GM12878 (cell line): ENCODE measurements around the gene CNPY1. TPM values are rescaled to one million over a fixed set of nuclear protein-coding genes. Genes with fewer than 3 reads are reported as not detected.

Experiments
- ATAC-seq: fragments of 200-7000 bp; cut with Tn5 transposase; 3 replicates; pipeline ENCODE4 v1.9.1; 2020; ENCODE audit warnings: mild to moderate bottlenecking, moderate library complexity
- BruUV-seq: library from RNA; stranded (reverse); fragments of 400-500 nt; replicated peaks from 2 replicates; lab custom pipeline; 2021; lab: Mats Ljungman, UMichigan
- CTCF ChIA-PET: fragments of 300-600 bp; sonication (Branson Sonifier 250); formaldehyde crosslinking; extraction: SDS; loops from one replicate; lab custom pipeline; 2021; ENCODE audit warnings: inconsistent platforms; lab: Yijun Ruan, JAX
- POLR2A ChIA-PET: fragments of 350-600 bp; formaldehyde crosslinking; extraction: SDS; loops from one replicate; lab custom pipeline; 2021; ENCODE audit warnings: inconsistent platforms; lab: Charles Lee
- RAD21 ChIA-PET: fragments of 300-600 bp; sonication (Branson Sonifier 250); formaldehyde crosslinking; loops from one replicate; lab custom pipeline; 2023; ENCODE audit warnings: antibody characterized with exemption; ENCODE audit not compliant: unreplicated experiment; lab: Charles Lee
- SMC1A ChIA-PET: fragments of 300-600 bp; sonication (Branson Sonifier 250); formaldehyde crosslinking; loops from one replicate; lab custom pipeline; 2023; ENCODE audit not compliant: unreplicated experiment, uncharacterized antibody; lab: Charles Lee
- DNase-seq: peaks from one replicate; pipeline ENCODE4 v3.0.0-alpha.2; 2011; ENCODE audit warnings: low read depth, low spot score
- FAIRE-seq: peaks from 3 replicates; lab custom pipeline; 2011; peaks lifted over from hg19 to GRCh38; lab: Jason Lieb, UNC
- H2AFZ ChIP-seq: 2 replicates; pipeline ENCODE4 v1.6.0; 2011; ENCODE audit warnings: low read depth, low read length, control low read depth; ENCODE audit not compliant: control insufficient read depth
- H3K27ac ChIP-seq: 2 replicates; pipeline ENCODE4 v1.5.1; 2011; ENCODE audit warnings: control low read depth; ENCODE audit not compliant: control insufficient read depth, insufficient read depth
- H3K27me3 ChIP-seq, 2 experiments: replicated peaks in 1 of 2; 2 replicates each; pipeline versions ENCODE4 v1.6.0 to v1.6.1; 2011; ENCODE audit warnings: low read length in 1 of 2; ENCODE audit not compliant: control insufficient read depth in 2 of 2, insufficient read depth in 2 of 2
- H3K36me3 ChIP-seq, 2 experiments: 2 replicates each; pipeline ENCODE4 v1.5.1; 2011; ENCODE audit warnings: low read length in 1 of 2; ENCODE audit not compliant: control insufficient read depth in 2 of 2, insufficient read depth in 2 of 2
- H3K4me1 ChIP-seq: 2 replicates; pipeline ENCODE4 v1.6.1; 2011; ENCODE audit warnings: mild to moderate bottlenecking, low read length, moderate library complexity, mixed read lengths; ENCODE audit not compliant: control insufficient read depth, insufficient read depth
- H3K4me2 ChIP-seq: 2 replicates; pipeline ENCODE4 v1.6.0; 2011; ENCODE audit warnings: control low read depth; ENCODE audit not compliant: control insufficient read depth, insufficient read depth
- H3K4me3 ChIP-seq: fragments of 200-600 bp; sonication (generic); 2 replicates; pipeline ENCODE4 v1.5.1; 2016
- H3K79me2 ChIP-seq: 2 replicates; pipeline ENCODE4 v1.6.0; 2011; ENCODE audit warnings: low read length; ENCODE audit not compliant: control insufficient read depth, insufficient read depth
- H3K9ac ChIP-seq: 2 replicates; pipeline ENCODE4 v1.8.0; 2011; ENCODE audit warnings: low read length, control low read depth, mixed read lengths; ENCODE audit not compliant: control insufficient read depth, insufficient read depth
- H3K9me3 ChIP-seq: replicated peaks from 3 replicates; pipeline ENCODE4 v1.5.1; 2011; ENCODE audit warnings: mild to moderate bottlenecking, low read length; ENCODE audit not compliant: control insufficient read depth, insufficient read depth
- H4K20me1 ChIP-seq: 2 replicates; pipeline ENCODE4 v1.6.0; 2011; ENCODE audit not compliant: control insufficient read depth, insufficient read depth
- E2F4 ChIP-seq: IDR thresholded peaks from 2 replicates; pipeline ENCODE4 v1.6.1; 2012; ENCODE audit warnings: low read depth, low read length, improper control_type of control experiment
- EP300 ChIP-seq, 2 experiments: fragments of 150-350 bp in 1 of 2; IDR thresholded peaks; 2 replicates each; pipeline ENCODE4 v1.6.1; 2011 to 2012; ENCODE audit warnings: low read depth in 2 of 2, low read length in 2 of 2, borderline replicate concordance in 1 of 2, improper control_type of control experiment in 1 of 2, inconsistent platforms in 1 of 2; ENCODE audit not compliant: control insufficient read depth in 1 of 2
- MEF2B ChIP-seq: fragments of 450-650 bp; IDR thresholded peaks from 2 replicates; pipeline ENCODE4 v1.6.1; 2018; ENCODE audit warnings: mild to moderate bottlenecking, moderate library complexity; ENCODE audit not compliant: partially characterized antibody, poor library complexity, severe bottlenecking
- MTA3 ChIP-seq: IDR thresholded peaks from 2 replicates; pipeline ENCODE4 v1.6.1; 2012; ENCODE audit warnings: low read length, inconsistent platforms, borderline replicate concordance
- PAX8 ChIP-seq: fragments of 450-650 bp; IDR thresholded peaks from 2 replicates; pipeline ENCODE4 v1.6.1; 2017; ENCODE audit warnings: mild to moderate bottlenecking, moderate library complexity
- RCOR1 ChIP-seq: conservative IDR thresholded peaks from 2 replicates; pipeline ENCODE4 v1.6.1; 2012; ENCODE audit warnings: low read depth, low read length, improper control_type of control experiment
- SREBF1 ChIP-seq: IDR thresholded peaks from 2 replicates; pipeline ENCODE4 v1.6.1; 2012; ENCODE audit warnings: mild to moderate bottlenecking, low read length
- SREBF2 ChIP-seq: IDR thresholded peaks from 2 replicates; pipeline ENCODE4 v1.6.1; 2012; ENCODE audit warnings: mild to moderate bottlenecking, low read length
- WGBS: methylation state at CpG from one replicate; pipeline ENCODE4 v1.1.6; 2016; ENCODE audit warnings: low lambda C conversion rate; ENCODE audit not compliant: insufficient replicate concordance, insufficient coverage; ENCODE audit errors: missing lambda C conversion rate; 5-methylcytosine and 5-hydroxymethylcytosine counted together
- in situ Hi-C: fragments of 300-500 bp; cut with MboI; formaldehyde crosslinking; loops from 9 replicates; pipeline ENCODE4 v1.14.3; 2018; ENCODE audit warnings: mixed read lengths
- intact Hi-C: fragments of 100-400 bp; cut with micrococcal nuclease; formaldehyde crosslinking; loops from one replicate; pipeline ENCODE4 v1.14.2; 2022; ENCODE audit not compliant: unreplicated experiment
- polyA plus RNA-seq, 11 experiments: library from polyadenylated mRNA; depleted of rRNA in 4 of 11; unstranded in 6 of 11; stranded (reverse) in 5 of 11; fragments of >200 nt; fragmentation: Nextera tagmentation in 4 of 11; fragmentation: Illumina TruSeq in 1 of 11; extraction: Ambion mirVana in 4 of 11; extraction: Trizol in 1 of 11; gene quantifications; 1 replicate in 1 of 11; 2 replicates in 10 of 11; pipeline versions ENCODE4 v1.2.1 to v1.2.3, GENCODE V29; 2011 to 2016; ENCODE audit warnings: inconsistent platforms in 2 of 11, missing spikeins in 2 of 11, low read depth in 1 of 11
- total RNA-seq, 4 experiments: library from RNA; depleted of rRNA in 3 of 4; stranded (reverse); fragments of >200 nt in 3 of 4; fragmentation: Illumina TruSeq in 1 of 4; extraction: Trizol in 1 of 4; gene quantifications; 2 replicates each; pipeline versions ENCODE4 v1.2.1 to v1.2.3, GENCODE V29; 2013 to 2021

Gene CNPY1
- total and polyA plus RNA-seq, 10 of the 15 experiments (the other 5 are each of a cell fraction or from before 2014, with no cell fraction given): not detected

- no peaks in the 10 kb centered on the region for H3K36me3 ChIP-seq
- ATAC-seq (no peak), DNase-seq (no peak), FAIRE-seq (no peak)
- H3K9me3 ChIP-seq: no peaks in the 10 kb centered on the region
- no TSS peak for BruUV-seq
- intact Hi-C loops (no loop called here), in situ Hi-C loops (no loop called here)
- TF ChIP-seq MTA3 (no peak), EP300 (IDR thresholded peaks at IDR 0.05; ENCODE audit: borderline replicate concordance in 1 of 2, control insufficient read depth in 1 of 2, low read depth in 2 of 2, low read length in 2 of 2) (no peak), RCOR1 (no peak), E2F4 (no peak), PAX8 (no peak), SREBF1 (no peak), SREBF2 (no peak), MEF2B (no peak)
- no peaks in the 10 kb centered on the region for H4K20me1 ChIP-seq
- H3K4me3 ChIP-seq: no peak overlapping the region
- ChIA-PET RAD21 (no interaction called here), POLR2A (no interaction called here), SMC1A (no interaction called here), CTCF (interaction anchor here (1.0 kb wide), 1 partner anchor 18 kb away, joined by 3 read pairs; no protein-coding TSS in a partner anchor)
- H3K4me1 ChIP-seq: no peaks in the 10 kb centered on the region
- 75% methylated on average over 20 of the region's 20 CpGs for WGBS
- no peaks in the 10 kb centered on the region; a peak in 2 of 4 replicates for H3K27me3 ChIP-seq
- H2AFZ ChIP-seq: no peak overlapping the region
- no peak overlapping the region for H3K4me2 ChIP-seq
- no peak overlapping the region for H3K9ac ChIP-seq
- H3K27ac ChIP-seq: no peak overlapping the region
- H3K79me2 ChIP-seq: no peaks in the 10 kb centered on the region
These were observed 30.1 kb upstream of the CNPY1 start for GRCh38 chr7:155576416-155576815.
